Esophagus (tissue), 2 donors: Measurements from ENCODE around the gene TMEM222. TPM values are rescaled to one million over a fixed set of nuclear protein-coding genes. Genes with fewer than 3 reads are reported as not detected.

Experiments
- H3K27ac ChIP-seq, 2 donors: one replicate each; pipeline ENCODE4 v1.5.1; 2013; ENCODE audit warnings: low read depth in 2 of 2, mild to moderate bottlenecking in 2 of 2, inconsistent platforms in 1 of 2, low read length in 1 of 2, moderate library complexity in 1 of 2
- H3K27me3 ChIP-seq, 2 donors: one replicate each; pipeline ENCODE4 v1.6.1; 2013; ENCODE audit warnings: low read length in 2 of 2, control low read depth in 1 of 2, mild to moderate bottlenecking in 1 of 2; ENCODE audit not compliant: insufficient read depth in 2 of 2, control insufficient read depth in 1 of 2
- H3K36me3 ChIP-seq, 2 donors: one replicate each; pipeline ENCODE4 v1.6.1; 2013; ENCODE audit warnings: low read length in 1 of 2; ENCODE audit not compliant: control insufficient read depth in 2 of 2, insufficient read depth in 2 of 2
- H3K4me1 ChIP-seq, 2 donors: one replicate each; pipeline ENCODE4 v1.6.1; 2013; ENCODE audit warnings: low read length in 1 of 2; ENCODE audit not compliant: control insufficient read depth in 2 of 2, insufficient read depth in 2 of 2
- H3K4me3 ChIP-seq, 2 donors: one replicate each; pipeline ENCODE4 v1.5.1; 2013; ENCODE audit warnings: low read length in 2 of 2, mild to moderate bottlenecking in 2 of 2, low read depth in 1 of 2, moderate library complexity in 1 of 2
- H3K9me3 ChIP-seq, 2 donors: one replicate each; pipeline ENCODE4 v1.6.1; 2013; ENCODE audit warnings: mild to moderate bottlenecking in 2 of 2, low read depth in 1 of 2, low read length in 1 of 2, moderate library complexity in 1 of 2; ENCODE audit not compliant: control insufficient read depth in 2 of 2, insufficient read depth in 1 of 2
- WGBS, 2 donors: extraction: QIAGEN DNeasy Blood & Tissue Kit; methylation state at CpG; one replicate each; pipeline ENCODE4 v1.1.7; 2013; 5-methylcytosine and 5-hydroxymethylcytosine counted together
- polyA plus RNA-seq, 2 donors: library from polyadenylated mRNA; stranded (reverse); fragments of 200-250 nt; gene quantifications; one replicate each; pipeline ENCODE4 v1.2.3, GENCODE V29; 2013
- donor health status: healthy with polysubstance abuse.
- donor health status: Bipolar disorder and iron deficiency.

TMEM222 gene
- polyA plus RNA-seq, 2 donors = 31.5 to 46.6 TPM

- no peak overlapping the region for H3K4me3 ChIP-seq
- peaks cover 6 to 21% of the 10 kb centered on the region in 2 donors for H3K4me1 ChIP-seq
- no peaks in the 10 kb centered on the region for H3K27me3 ChIP-seq
- no peak overlapping the region for H3K27ac ChIP-seq
- H3K9me3 ChIP-seq = no peaks in the 10 kb centered on the region
- 86 to 87% methylated on average over 8 of the region's 8 CpGs for WGBS, 2 donors
- H3K36me3 ChIP-seq = peaks cover 24 to 67% of the 10 kb centered on the region in 2 donors
Measured at GRCh38 chr1:27361553-27361952, 39.6 kb downstream of the TMEM222 start.

DNA sequence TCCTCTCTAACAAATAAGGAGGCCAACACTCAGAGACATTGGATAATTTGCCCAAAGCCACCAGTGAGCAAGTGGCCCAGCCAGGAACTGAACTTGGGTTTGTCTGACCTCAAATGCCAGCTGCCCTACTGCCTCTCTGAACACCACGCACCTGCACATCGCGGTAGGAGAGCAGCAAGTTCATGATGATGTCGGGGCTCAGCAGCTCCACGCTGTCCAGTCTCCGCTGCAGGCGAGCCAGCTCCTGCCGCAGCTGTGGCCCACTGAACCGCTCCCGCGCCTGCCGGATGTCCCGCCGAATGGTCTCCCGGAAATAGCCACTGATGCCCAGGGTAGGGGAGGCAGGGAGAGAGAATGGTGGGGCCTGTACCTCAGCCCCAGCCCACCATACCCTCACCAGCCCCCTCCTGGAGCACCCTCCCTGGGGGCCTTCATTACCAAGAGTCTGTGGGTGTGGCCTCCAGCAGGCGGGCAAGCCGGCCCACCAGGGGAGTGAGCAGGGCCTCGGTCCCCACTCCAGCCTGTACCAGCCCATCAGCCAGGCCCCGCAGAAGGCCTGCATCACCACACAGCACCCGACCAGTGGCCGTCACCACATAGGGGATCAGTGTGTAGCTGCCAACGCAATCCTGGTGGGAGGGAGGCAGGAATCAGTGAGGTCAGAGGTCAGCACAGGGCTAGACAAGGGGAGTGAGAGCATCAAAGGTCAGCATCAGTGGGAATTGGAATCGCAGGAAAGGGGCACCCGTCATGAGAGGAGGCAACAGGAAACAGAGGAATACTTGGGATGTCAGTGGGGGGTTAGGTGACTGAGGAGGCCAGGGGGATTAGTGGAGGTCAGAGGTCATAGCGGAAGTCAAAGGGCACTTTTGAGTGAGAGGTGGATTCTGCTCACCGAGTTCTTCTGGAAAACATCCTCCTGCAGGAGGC, 42.1 kb downstream of the TMEM222 start:
- peaks cover 6 to 17% of the 10 kb centered on the region in 2 donors for H3K4me1 ChIP-seq
- WGBS, 2 donors = 87 to 89% methylated on average over 26 of the region's 26 CpGs
- peak overlapping the region in 1 of 2 donors; percentile 88 for H3K4me3 ChIP-seq
- H3K27me3 ChIP-seq = no peaks in the 10 kb centered on the region
- H3K9me3 ChIP-seq = no peaks in the 10 kb centered on the region
- H3K36me3 ChIP-seq = peaks cover 19 to 47% of the 10 kb centered on the region in 2 donors
- no peak overlapping the region for H3K27ac ChIP-seq

DNA sequence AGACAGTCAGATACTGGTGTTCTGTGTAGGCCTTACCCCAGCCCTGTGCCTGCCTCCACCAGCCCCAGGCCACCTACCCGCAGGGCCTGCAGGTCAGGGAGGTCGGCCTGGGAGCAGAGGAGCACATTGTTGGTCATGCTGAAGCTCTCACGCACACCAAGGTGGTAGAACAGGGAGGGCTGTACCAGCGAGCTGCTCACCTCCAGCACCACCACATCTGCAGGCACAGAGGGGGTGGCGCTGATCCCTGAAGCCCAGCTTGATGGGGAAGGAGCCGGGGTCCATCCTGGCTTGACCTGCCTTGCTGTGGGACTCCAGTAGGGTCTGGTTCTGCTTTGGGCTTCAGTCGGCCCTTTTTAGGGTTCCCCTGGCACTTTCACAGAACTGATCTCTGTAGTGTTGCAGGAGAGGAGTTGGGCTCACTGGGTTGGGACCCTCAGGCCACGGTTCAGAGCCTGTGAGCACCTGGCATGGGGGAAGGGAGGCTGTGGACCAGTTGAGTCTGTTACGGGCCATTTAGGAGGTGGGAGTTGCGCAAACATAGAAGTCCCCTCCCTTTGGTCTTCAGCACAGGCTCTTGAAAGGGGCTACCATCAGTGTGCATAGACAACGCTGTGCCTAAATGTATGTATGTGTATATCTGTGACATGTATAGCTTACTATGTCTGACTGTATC, 42.9 kb downstream of the TMEM222 start:
- Histone ChIP-seq H3K4me1 (peaks cover 6 to 23% of the 10 kb centered on the region in 2 donors), H3K4me3 (peak overlapping the region; percentile 72 to 88), H3K27me3 (no peaks in the 10 kb centered on the region), H3K27ac (peak overlapping the region; percentile 96 to 100), H3K9me3 (no peaks in the 10 kb centered on the region), H3K36me3 (peaks cover 13 to 45% of the 10 kb centered on the region in 2 donors)
- 63 to 76% methylated on average over 11 of the region's 11 CpGs for WGBS, 2 donors

GRCh38 chr1:27365372-27366112, 43.6 kb downstream of the TMEM222 start:
- no peaks in the 10 kb centered on the region for H3K27me3 ChIP-seq
- H3K36me3 ChIP-seq = peaks cover 13 to 39% of the 10 kb centered on the region in 2 donors
- WGBS, 2 donors = 2 to 3% methylated on average over 39 to 40 of the region's 40 CpGs
- no peaks in the 10 kb centered on the region for H3K9me3 ChIP-seq
- H3K27ac ChIP-seq = peak overlapping the region; percentile 96 to 100
- H3K4me1 ChIP-seq = peaks cover 6 to 23% of the 10 kb centered on the region in 2 donors
- H3K4me3 ChIP-seq = peak overlapping the region; percentile 72 to 88

GRCh38 chr1:27366113-27366410, 44.1 kb downstream of the TMEM222 start:
- Histone ChIP-seq H3K4me1 (peaks cover 6 to 23% of the 10 kb centered on the region in 2 donors), H3K36me3 (peaks cover 12 to 34% of the 10 kb centered on the region in 2 donors), H3K9me3 (no peaks in the 10 kb centered on the region), H3K27me3 (no peaks in the 10 kb centered on the region), H3K27ac (peak overlapping the region; percentile 96 to 100), H3K4me3 (peak overlapping the region; percentile 72 to 88)
- 1% methylated on average over 27 to 30 of the region's 30 CpGs for WGBS, 2 donors

DNA sequence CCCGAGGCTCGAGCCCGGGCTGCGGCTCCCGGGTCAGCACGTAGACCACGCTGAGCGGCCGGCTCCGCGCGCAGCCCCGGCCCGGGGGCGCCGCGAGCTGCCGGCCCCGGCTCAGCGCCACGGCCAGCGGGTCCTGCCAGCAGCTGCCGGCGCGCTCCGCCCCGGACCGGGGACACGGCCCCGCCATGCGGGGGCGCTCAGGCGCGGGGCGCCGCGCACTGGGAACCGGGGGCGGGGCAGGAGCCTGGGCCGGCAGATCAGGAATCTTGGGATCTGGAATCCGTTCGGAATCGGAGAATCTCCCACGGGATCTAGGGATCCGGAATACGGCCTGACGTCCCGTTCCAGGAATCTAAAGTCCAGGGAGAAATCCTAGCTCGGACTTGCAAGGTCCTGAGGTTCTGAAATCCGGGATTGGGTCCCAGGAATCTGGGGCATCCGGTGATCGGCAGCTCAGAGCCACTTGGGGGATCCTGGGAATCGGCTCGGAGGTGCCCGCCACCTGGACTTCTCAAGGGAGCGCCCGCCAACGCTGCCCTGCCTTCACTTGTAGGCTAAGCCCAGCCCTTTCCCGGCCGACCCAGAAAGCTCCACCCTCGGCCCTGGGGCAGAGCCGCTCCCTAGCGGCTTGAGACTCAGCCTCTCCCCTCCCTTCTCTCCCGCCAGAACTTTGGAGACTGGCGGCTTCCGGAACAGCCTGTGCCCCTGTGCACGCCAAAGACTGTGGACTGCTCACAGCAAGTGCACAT, 44.6 kb downstream of the TMEM222 start, which contains the start of gene MAP3K6:
Gene MAP3K6, minus strand, starts transcription at position 551 of the 749 bp plus-strand sequence. Its CDS starts 364 bp downstream, at position 187.
- H3K36me3 ChIP-seq = peaks cover 8 to 29% of the 10 kb centered on the region in 2 donors
- whole genome bisulfite sequencing, 2 donors = 1 to 2% methylated on average over 46 to 67 of the region's 67 CpGs
- H3K27me3 ChIP-seq = no peaks in the 10 kb centered on the region
- no peaks in the 10 kb centered on the region for H3K9me3 ChIP-seq
- peak within 1 kb of the TSS; percentile 72 to 88 for H3K4me3 ChIP-seq
- peak within 1 kb of the TSS; percentile 96 to 100 for H3K27ac ChIP-seq
- H3K4me1 ChIP-seq = peaks cover 6 to 23% of the 10 kb centered on the region in 2 donors

- WGBS, 2 donors = 32 to 39% methylated on average over 8 of the region's 8 CpGs
- Histone ChIP-seq H3K9me3 (no peaks in the 10 kb centered on the region), H3K27ac (peak overlapping the region; percentile 96 to 100), H3K4me3 (peak overlapping the region; percentile 72 to 88), H3K36me3 (peaks cover 4 to 23% of the 10 kb centered on the region in 2 donors), H3K27me3 (no peaks in the 10 kb centered on the region), H3K4me1 (peaks cover 6 to 23% of the 10 kb centered on the region in 2 donors)
Measured at GRCh38 chr1:27367160-27367650, 45.2 kb downstream of the TMEM222 start.

- 55 to 60% methylated on average over 13 of the region's 13 CpGs for WGBS, 2 donors
- peak overlapping the region; percentile 61 to 87 for H3K27ac ChIP-seq
- H3K4me3 ChIP-seq = no peak overlapping the region
- H3K9me3 ChIP-seq = no peaks in the 10 kb centered on the region
- peaks cover 6 to 23% of the 10 kb centered on the region in 2 donors for H3K4me1 ChIP-seq
- H3K27me3 ChIP-seq = no peaks in the 10 kb centered on the region
- H3K36me3 ChIP-seq = peaks cover 0 to 5% of the 10 kb centered on the region in 2 donors
Measured at GRCh38 chr1:27368869-27369582, 47.1 kb downstream of the TMEM222 start.
